Vagina (tissue), 2 donors: ENCODE data around the gene MTPN. TPM values are rescaled to one million over a fixed set of nuclear protein-coding genes. Genes with fewer than 3 reads are reported as not detected.

Source experiments
- DNase-seq, 2 donors: peaks; one replicate each; pipeline ENCODE4 v3.0.0-alpha.2; 2017; ENCODE audit errors: extremely low spot score in 2 of 2
- H3K27ac ChIP-seq: fragments of 200-600 bp; sonication (generic); one replicate; pipeline ENCODE4 v1.5.1; 2019
- H3K27me3 ChIP-seq: fragments of 200-600 bp; sonication (generic); one replicate; pipeline ENCODE4 v1.5.1; 2019
- H3K36me3 ChIP-seq, 2 donors: fragments of 200-600 bp; sonication (generic); one replicate each; pipeline ENCODE4 v1.5.1; 2017 to 2019
- H3K4me1 ChIP-seq: fragments of 200-600 bp; sonication (generic); one replicate; pipeline ENCODE4 v1.5.1; 2019
- H3K4me3 ChIP-seq, 2 donors: fragments of 200-600 bp; sonication (generic); 1 replicate in 1 of 2; 2 replicates in 1 of 2; pipeline ENCODE4 v1.5.1; 2016 to 2019
- H3K9me3 ChIP-seq: fragments of 200-600 bp; sonication (generic); one replicate; pipeline ENCODE4 v1.5.1; 2019
- CTCF ChIP-seq, 3 experiments: fragments of 450-650 bp in 2 of 3; fragments of 200-600 bp in 1 of 3; sonication (generic) in 1 of 3; IDR thresholded peaks; one replicate each; pipeline ENCODE4 v1.5.1; 2017 to 2019; ENCODE audit warnings: antibody characterized with exemption in 3 of 3, mild to moderate bottlenecking in 2 of 3, moderate library complexity in 2 of 3
- POLR2A ChIP-seq, 2 donors: fragments of 450-650 bp; IDR thresholded peaks; one replicate each; pipeline ENCODE4 v1.6.1; 2017; ENCODE audit warnings: antibody characterized with exemption in 2 of 2, mild to moderate bottlenecking in 2 of 2, moderate library complexity in 2 of 2
- POLR2AphosphoS5 ChIP-seq, 2 donors: sonication (generic); formaldehyde crosslinking; IDR thresholded peaks; one replicate each; pipeline ENCODE4 v1.9.0; 2017; ENCODE audit warnings: antibody characterized with exemption in 2 of 2, mild to moderate bottlenecking in 2 of 2, low read depth in 1 of 2; ENCODE audit not compliant: insufficient read depth in 1 of 2
- intact Hi-C: fragments of 100-400 bp; cut with DNase I; formaldehyde crosslinking; loops from one replicate; pipeline ENCODE4 v1.15.1; 2023
- total RNA-seq: library from RNA; depleted of rRNA; stranded (reverse); fragments of >200 nt; gene quantifications from one replicate; pipeline ENCODE4 v1.2.3, GENCODE V29; 2016

Gene MTPN
- total RNA-seq, 1 donor from 2014 or later: 55.7 TPM

GRCh38 chr7:135998081-135998480 lies 20.9 kb upstream of the MTPN start:
- H3K9me3 ChIP-seq: no peaks in the 10 kb centered on the region
- DNase-seq: no peak
- H3K27me3 ChIP-seq: no peaks in the 10 kb centered on the region
- no peaks in the 10 kb centered on the region for H3K4me1 ChIP-seq
- TF ChIP-seq POLR2A (IDR thresholded peaks at IDR 0.05): no peak
- TF ChIP-seq CTCF (IDR thresholded peaks at IDR 0.05): no peak
- TF ChIP-seq POLR2AphosphoS5 (IDR thresholded peaks at IDR 0.05; ENCODE audit: insufficient read depth in 1 of 2, low read depth in 1 of 2): no peak
- no peak overlapping the region for H3K27ac ChIP-seq
- intact Hi-C loops: no loop called here
- no peak overlapping the region for H3K4me3 ChIP-seq
- H3K36me3 ChIP-seq: no peaks in the 10 kb centered on the region

- intact Hi-C loops: no loop called here
- Histone ChIP-seq H3K9me3 (no peaks in the 10 kb centered on the region), H3K4me3 (no peak overlapping the region), H3K4me1 (no peaks in the 10 kb centered on the region), H3K36me3 (no peaks in the 10 kb centered on the region), H3K27ac (no peak overlapping the region), H3K27me3 (no peaks in the 10 kb centered on the region)
- no peak for DNase-seq
- TF ChIP-seq CTCF (IDR thresholded peaks at IDR 0.05) (no peak), POLR2A (IDR thresholded peaks at IDR 0.05) (no peak), POLR2AphosphoS5 (IDR thresholded peaks at IDR 0.05; ENCODE audit: insufficient read depth in 1 of 2, low read depth in 1 of 2) (no peak)
These were observed 18.6 kb upstream of the MTPN start for GRCh38 chr7:135995748-135996147.

GRCh38 chr7:135994466-135995205 lies 17.5 kb upstream of the MTPN start:
- no peak for DNase-seq
- intact Hi-C loops: no loop called here
- no peak for TF ChIP-seq POLR2AphosphoS5 (IDR thresholded peaks at IDR 0.05; ENCODE audit: insufficient read depth in 1 of 2, low read depth in 1 of 2)
- TF ChIP-seq POLR2A (IDR thresholded peaks at IDR 0.05): no peak
- no peak for TF ChIP-seq CTCF (IDR thresholded peaks at IDR 0.05)

GRCh38 chr7:135993950-135994349 lies 16.8 kb upstream of the MTPN start:
- DNase-seq: no peak
- H3K27ac ChIP-seq: no peak overlapping the region
- H3K27me3 ChIP-seq: no peaks in the 10 kb centered on the region
- H3K36me3 ChIP-seq: no peaks in the 10 kb centered on the region
- no peaks in the 10 kb centered on the region for H3K4me1 ChIP-seq
- no peak overlapping the region for H3K4me3 ChIP-seq
- H3K9me3 ChIP-seq: no peaks in the 10 kb centered on the region
- intact Hi-C loops: no loop called here
- TF ChIP-seq CTCF (IDR thresholded peaks at IDR 0.05): no peak
- no peak for TF ChIP-seq POLR2AphosphoS5 (IDR thresholded peaks at IDR 0.05; ENCODE audit: insufficient read depth in 1 of 2, low read depth in 1 of 2)
- TF ChIP-seq POLR2A (IDR thresholded peaks at IDR 0.05): no peak

More at GRCh38 chr7:135994466-135995205, 17.5 kb upstream of the MTPN start:
- Histone ChIP-seq H3K27ac (no peak overlapping the region), H3K9me3 (no peaks in the 10 kb centered on the region), H3K36me3 (no peaks in the 10 kb centered on the region), H3K4me3 (no peak overlapping the region), H3K27me3 (no peaks in the 10 kb centered on the region), H3K4me1 (no peaks in the 10 kb centered on the region)

GRCh38 chr7:135991906-135992305 lies 14.7 kb upstream of the MTPN start:
- no peaks in the 10 kb centered on the region for H3K36me3 ChIP-seq
- no peaks in the 10 kb centered on the region for H3K4me1 ChIP-seq
- no peak for DNase-seq
- no peaks in the 10 kb centered on the region for H3K9me3 ChIP-seq
- no peaks in the 10 kb centered on the region for H3K27me3 ChIP-seq
- TF ChIP-seq POLR2AphosphoS5 (IDR thresholded peaks at IDR 0.05; ENCODE audit: insufficient read depth in 1 of 2, low read depth in 1 of 2): no peak
- no peak for TF ChIP-seq POLR2A (IDR thresholded peaks at IDR 0.05)
- TF ChIP-seq CTCF (IDR thresholded peaks at IDR 0.05): no peak
- no peak overlapping the region for H3K4me3 ChIP-seq
- H3K27ac ChIP-seq: no peak overlapping the region
- intact Hi-C loops: no loop called here
